Keratinocyte (primary cell): ENCODE results near the gene OGDH.

Source experiments
- CTCF ChIP-seq, 3 experiments: IDR thresholded peaks in 1 of 3; conservative IDR thresholded peaks in 1 of 3; optimal IDR thresholded peaks in 1 of 3; 2 replicates in 2 of 3; 3 replicates in 1 of 3; pipeline versions ENCODE3 to v1.5.1; 2011; ENCODE audit warnings: low read length in 3 of 3, mild to moderate bottlenecking in 3 of 3, moderate library complexity in 2 of 3, control low read depth in 1 of 3, inconsistent platforms in 1 of 3; ENCODE audit not compliant: insufficient read depth in 2 of 3; ENCODE audit errors: extremely low read depth in 1 of 3
- EZH2 ChIP-seq: IDR thresholded peaks from one replicate; pipeline ENCODE4 v1.6.1; 2012; ENCODE audit warnings: inconsistent platforms, mild to moderate bottlenecking, low read length, moderate library complexity

GRCh38 chr7:44748948-44749731 lies 142.7 kb downstream of the OGDH start:
- no peak for TF ChIP-seq CTCF (optimal IDR thresholded peaks at IDR 0.05 in 1 of 3, IDR thresholded peaks at IDR 0.05 in 1 of 3, conservative IDR thresholded peaks at IDR 0.05 in 1 of 3; ENCODE audit: extremely low read depth in 1 of 3, insufficient read depth in 2 of 3, low read length in 3 of 3)
- no peak for TF ChIP-seq EZH2
